Left lobe of liver (tissue), 2 donors: ENCODE results near the gene ANKRD55. TPM values are rescaled to one million over a fixed set of nuclear protein-coding genes. Genes with fewer than 3 reads are reported as not detected.
"Not testable (repeated sequence)": the region's sequence is repeated elsewhere in the genome, so short reads cannot be mapped to it uniquely, and the experiment has no call there.

Experiments used
- ATAC-seq: fragments of 200-7000 bp; cut with Tn5 transposase; one replicate; pipeline ENCODE4 v1.9.1; 2020; ENCODE audit warnings: mild to moderate bottlenecking, moderate library complexity
- DNase-seq: peaks from one replicate; pipeline ENCODE4 v3.0.0-alpha.2; 2020; ENCODE audit warnings: low spot score
- total RNA-seq: library from RNA; stranded (reverse); gene quantifications from one replicate; pipeline ENCODE4 v1.2.1, GENCODE V29; 2021
- donor health status: DM: no; HTN: no; CAD: no; lungs with moderate emphysema.
- donor health status: DM: no; HTN: yes; CAD: no.

The ANKRD55 gene
- 0.75 TPM for total RNA-seq

- ATAC-seq = no peak
- DNase-seq = no peak
Measured at GRCh38 chr5:56233230-56233629, at the start of gene ANKRD55. Gene ANKRD55, minus strand, starts transcription at chr5:56233330. Its CDS starts 417 bp downstream, at chr5:56232913.

GRCh38 chr5:56282216-56282615, 49.1 kb upstream of the ANKRD55 start:
- DNase-seq (no peak), ATAC-seq (no peak)

GRCh38 chr5:56281489-56282165, 48.5 kb upstream of the ANKRD55 start:
- ATAC-seq (no peak), DNase-seq (no peak)

GRCh38 chr5:56279979-56280378, 46.8 kb upstream of the ANKRD55 start:
- ATAC-seq (peak; percentile 60), DNase-seq (no peak)

GRCh38 chr5:56279291-56279690, 46.2 kb upstream of the ANKRD55 start:
- ATAC-seq = no peak
- no peak for DNase-seq

- ATAC-seq (no peak), DNase-seq (no peak)
Measured at GRCh38 chr5:56278335-56278753, 45.2 kb upstream of the ANKRD55 start.

- DNase-seq = no peak
- ATAC-seq = no peak
Measured at GRCh38 chr5:56277573-56277972, 44.4 kb upstream of the ANKRD55 start.

- ATAC-seq = no peak
- DNase-seq = no peak
Measured at GRCh38 chr5:56273376-56273955, 40.3 kb upstream of the ANKRD55 start.

- DNase-seq (no peak), ATAC-seq (peak; percentile 45)
Measured at GRCh38 chr5:56272765-56273164, 39.6 kb upstream of the ANKRD55 start.

- DNase-seq (peak; percentile 81), ATAC-seq (peak; percentile 100)
Measured at GRCh38 chr5:56270568-56271392, 37.6 kb upstream of the ANKRD55 start.

GRCh38 chr5:56270058-56270457, 36.9 kb upstream of the ANKRD55 start:
- DNase-seq = no peak
- ATAC-seq = no peak

- ATAC-seq = peak; percentile 56
- DNase-seq = no peak
Measured at GRCh38 chr5:56269216-56269927, 36.2 kb upstream of the ANKRD55 start.

GRCh38 chr5:56268707-56269106, 35.6 kb upstream of the ANKRD55 start:
- not testable (repeated sequence) for DNase-seq, ATAC-seq

GRCh38 chr5:56267856-56268255, 34.7 kb upstream of the ANKRD55 start:
- ATAC-seq (no peak), DNase-seq (no peak)

- ATAC-seq = peak; percentile 90
- no peak for DNase-seq
Measured at GRCh38 chr5:56264417-56265025, 31.4 kb upstream of the ANKRD55 start.

- no peak for ATAC-seq
- DNase-seq = no peak
Measured at GRCh38 chr5:56262279-56262678, 29.1 kb upstream of the ANKRD55 start.

- DNase-seq (no peak), ATAC-seq (no peak)
Measured at GRCh38 chr5:56259002-56259511, 25.9 kb upstream of the ANKRD55 start.

- not testable (repeated sequence) for ATAC-seq, DNase-seq
Measured at GRCh38 chr5:56257763-56258529, 24.8 kb upstream of the ANKRD55 start.

- DNase-seq = no peak
- ATAC-seq = no peak
Measured at GRCh38 chr5:56257010-56257409, 23.9 kb upstream of the ANKRD55 start.

- DNase-seq (no peak), ATAC-seq (no peak)
Measured at GRCh38 chr5:56255502-56255901, 22.4 kb upstream of the ANKRD55 start.
